ENCODE data around the gene IKZF2.

Gene IKZF2
- total RNA-seq: 470 reads per million, percentile 98 among the genes with 10 or more reads in this experiment

DNA sequence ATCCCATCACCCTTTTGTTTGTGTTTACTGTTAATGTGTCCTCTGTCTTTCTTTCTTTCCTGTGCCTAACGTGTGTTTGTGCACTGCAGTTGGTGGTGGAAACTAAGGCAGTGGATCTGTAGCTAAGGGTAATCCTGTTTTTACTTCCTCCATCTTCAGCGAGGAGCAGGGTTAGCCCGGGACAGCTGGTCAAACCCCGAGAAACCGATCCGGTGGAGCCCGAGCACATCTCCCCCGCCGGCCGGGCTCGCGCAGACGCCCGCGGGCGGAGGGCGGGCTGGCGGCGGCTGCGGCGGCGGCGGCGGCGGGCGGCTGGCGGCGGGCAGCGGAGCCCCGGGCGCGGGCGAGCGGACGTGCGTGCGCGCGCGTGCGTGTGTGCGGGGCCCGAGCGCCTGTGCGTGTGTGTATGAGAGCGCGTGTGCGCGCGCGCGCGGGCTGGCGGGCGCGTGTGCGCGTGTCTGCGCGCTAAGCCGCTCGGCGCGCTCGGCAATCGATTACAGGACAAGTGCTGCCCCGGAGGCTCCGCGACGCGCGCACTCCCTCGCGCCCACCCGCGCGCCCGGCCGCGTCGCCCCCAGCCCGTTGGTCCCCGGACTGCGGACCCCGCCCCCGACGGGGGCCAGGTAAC lies at the start of gene IKZF2:
Gene IKZF2, minus strand, starts transcription at position 176 of the 628 bp plus-strand sequence. CDS start 2,983 bp downstream, outside the sequence.
- DNase-seq: peak; percentile 59

DNA sequence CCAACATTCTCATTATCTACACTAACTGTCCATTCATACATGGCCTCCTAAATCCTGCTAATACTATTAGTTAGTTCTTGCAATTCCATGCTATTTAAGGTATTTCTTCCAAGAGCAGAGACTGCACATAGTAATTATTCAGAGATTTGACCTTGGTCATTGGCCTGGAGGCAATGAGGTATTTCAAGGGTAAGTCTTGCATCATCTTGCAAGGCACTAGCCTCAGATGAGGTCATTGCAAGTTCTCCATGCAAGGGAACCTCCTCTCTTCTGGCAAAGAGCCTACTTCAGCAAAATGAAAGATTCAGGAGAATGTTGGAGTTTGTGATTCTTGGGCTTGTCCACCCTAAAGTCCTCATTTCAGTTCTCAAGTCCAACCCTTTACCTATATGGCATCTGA lies 48.5 kb upstream of the IKZF2 start:
- no peak for DNase-seq

DNA sequence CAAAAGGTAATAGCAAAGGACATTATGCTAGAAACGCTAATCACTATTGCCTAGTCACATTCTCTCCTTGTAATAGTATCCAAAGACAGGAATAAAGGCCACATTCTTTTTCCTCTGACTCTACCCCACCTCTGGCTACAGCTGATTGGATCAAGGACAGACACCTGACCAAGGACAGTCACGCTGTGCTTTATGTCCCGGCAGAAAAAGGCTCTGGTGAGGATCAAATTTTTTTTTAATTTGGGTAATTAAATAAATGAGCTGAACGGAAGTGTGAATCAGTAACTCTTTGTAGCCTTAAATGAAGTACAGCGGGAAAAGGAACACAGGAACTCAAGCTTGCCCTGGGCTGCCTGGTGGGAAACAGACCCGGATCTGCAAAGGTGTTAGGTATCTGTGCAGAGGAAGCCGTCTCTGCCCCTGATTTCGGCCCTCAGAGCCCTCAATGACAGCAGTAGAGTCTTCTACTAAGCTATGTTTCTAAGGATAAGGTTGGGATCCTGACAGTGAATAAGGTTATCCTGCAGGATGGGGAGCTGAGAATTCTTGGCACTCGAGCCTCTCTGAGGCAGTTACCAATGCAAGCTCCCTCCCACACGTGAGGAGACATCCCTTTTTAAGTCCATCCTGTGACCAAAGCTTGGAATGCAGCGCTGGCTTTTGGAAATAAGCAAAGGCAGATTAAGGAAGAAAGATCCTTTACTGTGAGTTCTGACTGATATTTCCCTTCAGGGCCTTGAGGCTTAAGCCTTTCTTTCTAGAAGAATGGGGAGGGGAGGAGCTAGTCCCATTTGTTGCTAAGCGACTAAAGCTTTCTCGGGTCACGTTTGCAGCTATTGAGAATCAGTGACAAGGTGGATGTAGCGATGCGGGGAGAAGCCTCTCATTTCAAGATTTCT lies 37.8 kb upstream of the IKZF2 start:
- no peak for DNase-seq

GRCh38 chr2:213188533-213188867 lies 37.1 kb upstream of the IKZF2 start:
- DNase-seq: no peak

- no peak for DNase-seq
Observed at GRCh38 chr2:213187833-213188532, 36.6 kb upstream of the IKZF2 start.

- no peak for DNase-seq
Observed at GRCh38 chr2:213187386-213187785, 36.0 kb upstream of the IKZF2 start.

DNA sequence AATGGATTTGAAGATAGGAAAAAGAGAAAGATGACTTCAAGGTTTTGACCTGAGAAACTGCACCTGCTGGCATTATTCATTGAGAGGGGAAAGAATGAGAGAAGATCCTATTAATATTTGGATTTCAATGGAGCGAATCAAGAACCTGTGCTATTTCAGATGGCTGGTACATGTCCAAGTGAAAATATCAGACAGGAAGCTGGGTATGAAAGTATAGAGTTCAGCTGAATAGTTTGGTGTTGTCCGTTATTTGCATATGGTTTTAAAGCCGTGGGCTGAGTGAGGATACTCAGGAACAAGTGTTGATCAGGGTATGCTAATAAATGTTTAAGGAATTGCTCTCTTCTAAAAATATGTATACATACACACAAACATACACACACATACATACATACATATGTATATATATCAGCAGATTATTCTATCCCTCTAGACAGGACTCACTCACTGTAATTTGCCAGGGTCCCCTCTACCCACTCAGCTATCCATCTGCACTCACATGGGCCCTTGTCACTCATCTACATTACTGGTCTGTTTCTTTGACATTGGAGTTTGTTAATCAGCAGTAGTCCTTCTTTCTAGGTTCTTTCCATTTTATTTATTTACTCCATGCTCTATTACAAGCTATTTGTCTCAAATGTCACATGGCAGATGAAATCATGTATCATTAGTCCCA lies 33.9 kb upstream of the IKZF2 start:
- no peak for DNase-seq

- DNase-seq: no peak
Observed at GRCh38 chr2:213181712-213182111, 30.3 kb upstream of the IKZF2 start.

GRCh38 chr2:213177679-213178078 lies 26.3 kb upstream of the IKZF2 start:
- no peak for DNase-seq

GRCh38 chr2:213175673-213176247 lies 24.3 kb upstream of the IKZF2 start:
- DNase-seq: no peak

GRCh38 chr2:213172641-213173040 lies 21.2 kb upstream of the IKZF2 start:
- DNase-seq: no peak

- DNase-seq: no peak
Observed at GRCh38 chr2:213171147-213171546, 19.7 kb upstream of the IKZF2 start.

- DNase-seq: no peak
Observed at GRCh38 chr2:213167271-213167930, 16.0 kb upstream of the IKZF2 start.

DNA sequence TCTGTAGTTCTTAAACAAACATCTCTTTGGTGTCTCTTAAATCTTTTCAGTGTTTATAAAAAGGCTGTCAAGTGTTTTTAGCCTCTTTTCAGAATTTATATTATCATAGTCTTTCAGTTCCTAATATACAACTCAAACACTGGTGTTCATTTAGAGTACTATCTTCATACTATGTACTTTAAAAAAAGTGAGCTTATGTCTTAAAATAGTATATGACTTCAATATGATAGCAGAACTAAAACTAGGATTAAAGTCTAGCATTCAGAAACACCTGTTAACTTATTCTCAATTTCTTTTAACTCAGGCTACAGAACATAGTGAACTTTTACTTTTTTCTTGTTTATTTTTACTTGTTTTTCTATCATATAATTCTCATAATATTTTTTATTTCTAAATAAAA lies 14.7 kb upstream of the IKZF2 start:
- DNase-seq: no peak

DNA sequence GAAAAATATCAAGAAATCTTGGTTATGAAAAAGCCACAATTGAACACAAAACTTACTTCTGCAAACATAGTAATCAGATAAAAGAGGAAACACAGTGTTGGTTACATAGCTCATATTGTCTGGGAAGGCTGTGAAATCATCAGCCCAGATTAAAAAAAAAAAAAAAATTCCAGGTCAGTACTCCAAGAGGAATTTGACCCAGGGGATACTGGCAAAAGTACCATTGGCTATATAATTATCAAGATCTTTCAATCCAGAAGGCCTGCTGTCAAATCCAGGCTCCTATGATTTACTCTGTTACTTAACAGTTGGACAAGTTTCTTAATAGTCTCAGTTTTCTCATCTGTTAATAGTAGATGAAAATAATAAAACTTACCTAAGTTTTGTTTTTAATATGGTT lies 12.9 kb upstream of the IKZF2 start:
- no peak for DNase-seq

- DNase-seq: no peak
Observed at GRCh38 chr2:213162516-213163118, 11.2 kb upstream of the IKZF2 start.

GRCh38 chr2:213161759-213162515 lies 10.5 kb upstream of the IKZF2 start:
- no peak for DNase-seq

- DNase-seq: no peak
Observed at GRCh38 chr2:213159768-213160167, 8.4 kb upstream of the IKZF2 start.

GRCh38 chr2:213157242-213157641 lies 5.8 kb upstream of the IKZF2 start:
- no peak for DNase-seq

DNA sequence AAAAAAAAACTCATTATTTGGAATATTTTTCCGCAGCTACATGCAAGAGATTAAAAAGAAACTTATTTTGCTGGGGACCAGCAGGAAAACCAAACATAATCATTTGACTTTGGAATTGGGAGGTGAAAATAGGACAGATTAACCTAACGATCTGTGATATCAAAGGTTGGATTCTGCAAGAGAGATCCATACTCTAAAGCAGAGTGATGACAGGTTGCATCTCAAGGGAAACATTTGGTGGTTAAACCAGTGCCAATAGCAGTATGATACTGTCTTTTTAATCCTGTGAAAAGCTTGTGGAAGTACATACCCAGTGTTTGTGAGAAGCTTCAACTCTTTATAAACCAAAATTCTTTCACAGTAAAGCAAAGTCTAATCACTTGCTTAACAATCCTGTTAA lies 5.3 kb upstream of the IKZF2 start:
- DNase-seq: no peak

DNA sequence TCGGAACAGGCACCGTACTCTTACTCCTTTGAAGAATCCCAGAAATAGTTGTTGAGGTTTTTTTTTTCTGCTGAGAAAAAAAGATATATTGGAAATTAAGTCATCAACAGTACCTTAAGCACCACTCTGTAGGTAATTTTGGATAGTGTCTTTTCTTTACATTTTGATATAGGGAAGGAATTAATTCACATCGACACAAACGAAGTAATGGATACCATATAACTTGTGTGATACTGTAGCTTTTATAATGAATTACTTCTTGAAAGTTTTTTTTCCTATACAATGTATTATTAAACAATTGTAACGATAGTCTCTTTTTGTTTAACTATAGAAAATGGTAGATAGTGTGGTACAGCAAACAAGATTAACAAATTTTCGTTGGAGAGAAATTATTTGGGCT lies 1.5 kb upstream of the IKZF2 start:
- no peak for DNase-seq

Data from effector CD4-positive, alpha-beta T cell (primary cell).